Measurements from ENCODE around the gene ZCCHC14.

The ZCCHC14 gene

DNA sequence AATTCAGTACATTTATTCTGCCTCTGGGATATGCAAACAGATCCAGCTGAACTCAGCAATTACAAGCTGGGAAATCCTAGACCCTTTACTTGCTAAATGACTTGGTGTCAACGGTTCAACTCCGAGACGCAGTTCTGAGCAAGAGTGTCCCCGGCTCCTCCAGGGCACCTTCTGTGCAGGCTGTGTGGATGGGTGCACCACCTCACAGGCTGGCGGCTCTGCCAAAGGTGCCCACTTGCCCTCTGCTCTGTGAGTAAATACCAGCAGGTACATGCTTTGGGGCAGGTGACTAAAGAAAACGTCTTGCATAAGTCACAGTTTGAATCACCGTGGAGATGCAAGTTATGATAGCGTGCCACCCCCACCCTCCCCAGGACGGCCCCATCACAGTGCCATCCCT, 77.4 kb downstream of the ZCCHC14 start:
- H3K27ac ChIP-seq, result no peak overlapping the region
- TF ChIP-seq, protein P1, sequence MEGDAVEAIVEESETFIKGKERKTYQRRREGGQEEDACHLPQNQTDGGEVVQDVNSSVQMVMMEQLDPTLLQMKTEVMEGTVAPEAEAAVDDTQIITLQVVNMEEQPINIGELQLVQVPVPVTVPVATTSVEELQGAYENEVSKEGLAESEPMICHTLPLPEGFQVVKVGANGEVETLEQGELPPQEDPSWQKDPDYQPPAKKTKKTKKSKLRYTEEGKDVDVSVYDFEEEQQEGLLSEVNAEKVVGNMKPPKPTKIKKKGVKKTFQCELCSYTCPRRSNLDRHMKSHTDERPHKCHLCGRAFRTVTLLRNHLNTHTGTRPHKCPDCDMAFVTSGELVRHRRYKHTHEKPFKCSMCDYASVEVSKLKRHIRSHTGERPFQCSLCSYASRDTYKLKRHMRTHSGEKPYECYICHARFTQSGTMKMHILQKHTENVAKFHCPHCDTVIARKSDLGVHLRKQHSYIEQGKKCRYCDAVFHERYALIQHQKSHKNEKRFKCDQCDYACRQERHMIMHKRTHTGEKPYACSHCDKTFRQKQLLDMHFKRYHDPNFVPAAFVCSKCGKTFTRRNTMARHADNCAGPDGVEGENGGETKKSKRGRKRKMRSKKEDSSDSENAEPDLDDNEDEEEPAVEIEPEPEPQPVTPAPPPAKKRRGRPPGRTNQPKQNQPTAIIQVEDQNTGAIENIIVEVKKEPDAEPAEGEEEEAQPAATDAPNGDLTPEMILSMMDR (IDR thresholded peaks at IDR 0.05), result no peak
- no peak overlapping the region for H3K4me3 ChIP-seq (ENCODE audit: low read depth in 1 of 2, low read length in 1 of 2)
- peaks cover 89% of the 10 kb centered on the region for H3K36me3 ChIP-seq
- H3K9me3 ChIP-seq, result no peaks in the 10 kb centered on the region
- no peaks in the 10 kb centered on the region for H3K27me3 ChIP-seq
- no peaks in the 10 kb centered on the region for H3K4me1 ChIP-seq (ENCODE audit: control insufficient read depth in 1 of 2, insufficient read depth in 1 of 2, low read depth in 1 of 2, low read length in 1 of 2)

GRCh38 chr16:87414251-87414680, 78.6 kb downstream of the ZCCHC14 start:
- no peaks in the 10 kb centered on the region for H3K9me3 ChIP-seq
- no peaks in the 10 kb centered on the region for H3K4me1 ChIP-seq (ENCODE audit: control insufficient read depth in 1 of 2, insufficient read depth in 1 of 2, low read depth in 1 of 2, low read length in 1 of 2)
- H3K27me3 ChIP-seq, result no peaks in the 10 kb centered on the region
- H3K27ac ChIP-seq, result no peak overlapping the region
- TF ChIP-seq, protein P1 (IDR thresholded peaks at IDR 0.05), result no peak
- no peak overlapping the region for H3K4me3 ChIP-seq (ENCODE audit: low read depth in 1 of 2, low read length in 1 of 2)
- H3K36me3 ChIP-seq, result peaks cover 85% of the 10 kb centered on the region

DNA sequence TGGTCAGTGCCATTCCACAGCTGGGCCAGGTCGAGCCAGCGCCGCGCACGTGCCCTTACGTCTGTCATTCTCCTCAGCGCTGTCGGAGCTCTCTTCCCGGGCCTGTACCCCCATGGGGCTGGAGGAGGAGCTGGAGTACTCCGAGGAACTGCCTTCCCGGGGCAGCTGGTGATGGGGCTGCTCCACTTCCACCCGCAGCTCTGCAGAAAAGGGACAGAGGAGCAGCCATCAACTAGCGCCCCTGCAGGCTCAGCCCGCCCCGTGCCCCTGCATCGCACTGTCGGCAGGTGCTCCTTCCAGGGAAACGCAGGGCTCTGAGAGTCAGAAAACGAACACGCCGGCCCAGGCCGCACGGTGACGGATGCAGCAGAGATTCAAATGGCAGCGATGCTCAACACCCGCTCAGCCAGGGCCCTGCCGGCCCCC, 79.8 kb downstream of the ZCCHC14 start:
- H3K4me3 ChIP-seq (ENCODE audit: low read depth in 1 of 2, low read length in 1 of 2), result no peak overlapping the region
- no peaks in the 10 kb centered on the region for H3K27me3 ChIP-seq
- TF ChIP-seq, protein P1 (IDR thresholded peaks at IDR 0.05), result no peak
- no peak overlapping the region for H3K27ac ChIP-seq
- H3K36me3 ChIP-seq, result peaks cover 79% of the 10 kb centered on the region
- no peaks in the 10 kb centered on the region for H3K9me3 ChIP-seq
- H3K4me1 ChIP-seq (ENCODE audit: control insufficient read depth in 1 of 2, insufficient read depth in 1 of 2, low read depth in 1 of 2, low read length in 1 of 2), result peaks cover 0 to 5% of the 10 kb centered on the region in 2 experiments

GRCh38 chr16:87412371-87412995, 80.3 kb downstream of the ZCCHC14 start:
- no peak overlapping the region for H3K27ac ChIP-seq
- peaks cover 0 to 9% of the 10 kb centered on the region in 2 experiments for H3K4me1 ChIP-seq (ENCODE audit: control insufficient read depth in 1 of 2, insufficient read depth in 1 of 2, low read depth in 1 of 2, low read length in 1 of 2)
- peaks cover 78% of the 10 kb centered on the region for H3K36me3 ChIP-seq
- no peaks in the 10 kb centered on the region for H3K27me3 ChIP-seq
- H3K9me3 ChIP-seq, result no peaks in the 10 kb centered on the region
- TF ChIP-seq, protein P1 (IDR thresholded peaks at IDR 0.05), result no peak
- H3K4me3 ChIP-seq (ENCODE audit: low read depth in 1 of 2, low read length in 1 of 2), result no peak overlapping the region

DNA sequence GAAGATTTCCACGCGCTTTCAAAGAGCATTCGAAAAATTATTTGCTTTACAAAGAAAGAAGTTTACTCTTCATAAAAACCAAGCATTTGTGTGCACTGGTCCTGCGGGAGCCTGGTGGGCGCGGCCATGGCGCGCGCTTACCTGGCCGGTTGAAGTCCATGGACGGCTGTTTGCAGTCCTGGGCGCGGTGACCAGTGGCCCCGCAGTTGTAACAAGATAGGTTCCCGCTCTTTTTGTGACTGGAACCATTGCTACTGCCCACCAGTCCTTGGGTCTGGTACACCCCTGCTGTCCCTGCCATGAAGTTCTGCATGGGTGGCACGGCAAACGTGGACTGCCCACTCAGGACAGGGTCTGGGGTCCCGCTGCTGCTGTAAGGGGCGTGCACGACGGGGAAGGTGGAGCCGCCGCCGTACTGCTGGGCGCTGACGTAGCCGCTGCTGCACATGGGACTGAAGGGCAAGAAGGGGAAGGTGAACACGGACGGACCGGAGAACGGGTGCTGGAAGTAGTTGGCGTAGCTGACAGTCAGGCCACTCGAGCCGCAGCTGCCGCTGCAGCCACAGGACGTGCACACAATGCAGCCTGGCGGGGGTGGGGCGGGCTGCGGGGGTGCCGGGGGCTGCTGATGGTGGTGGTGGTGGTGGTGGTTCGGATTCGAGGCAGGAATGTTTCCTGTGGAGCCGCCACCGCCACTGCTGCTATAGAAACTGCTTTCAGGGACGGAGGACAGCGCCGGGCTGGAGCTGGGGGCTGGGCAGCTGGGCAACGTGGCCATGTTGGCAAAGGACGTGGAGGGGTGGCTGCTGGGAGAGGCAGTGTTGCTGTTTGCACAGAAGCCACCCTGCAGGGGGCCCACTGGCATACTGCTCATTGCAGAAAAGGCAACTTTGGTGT, 81.2 kb downstream of the ZCCHC14 start:
- Histone ChIP-seq H3K27ac (no peak overlapping the region), H3K4me3 (ENCODE audit: low read depth in 1 of 2, low read length in 1 of 2) (no peak overlapping the region), H3K36me3 (peaks cover 79% of the 10 kb centered on the region), H3K27me3 (no peaks in the 10 kb centered on the region), H3K9me3 (no peaks in the 10 kb centered on the region), H3K4me1 (ENCODE audit: control insufficient read depth in 1 of 2, insufficient read depth in 1 of 2, low read depth in 1 of 2, low read length in 1 of 2) (peaks cover 0 to 18% of the 10 kb centered on the region in 2 experiments)
- TF ChIP-seq, protein P1 (IDR thresholded peaks at IDR 0.05), result no peak

Data from neutrophil (primary cell).